ENCODE measurements around the gene OR2Z1. TPM values are rescaled to one million over a fixed set of nuclear protein-coding genes. Genes with fewer than 3 reads are reported as not detected.
"Not testable (repeated sequence)": the region's sequence is repeated elsewhere in the genome, so short reads cannot be mapped to it uniquely, and the experiment has no call there.

OR2Z1 gene
- total and polyA plus RNA-seq, 2 experiments from 2014 or later: not detected

- not testable (repeated sequence) for H3K27me3 ChIP-seq (ENCODE audit: insufficient read depth); ATAC-seq; H4K20me1 ChIP-seq (replicated peaks; ENCODE audit: insufficient read depth); H3K36me3 ChIP-seq (ENCODE audit: insufficient read depth); H2AFZ ChIP-seq; H3K4me2 ChIP-seq; H3K27ac ChIP-seq (ENCODE audit: low read depth); H3K4me3 ChIP-seq; H3K4me1 ChIP-seq (ENCODE audit: insufficient read depth); H3K27me3 Mint-ChIP-seq (ENCODE audit: insufficient read depth, low read depth, poor library complexity); H3K79me2 ChIP-seq (replicated peaks; ENCODE audit: insufficient read depth); H3K4me1 Mint-ChIP-seq; H3K36me3 Mint-ChIP-seq (ENCODE audit: low read depth); H3F3A ChIP-seq (replicated peaks; ENCODE audit: low read depth); H3K9me2 ChIP-seq (ENCODE audit: insufficient read depth); H3K4me3 Mint-ChIP-seq; DNase-seq (ENCODE audit: low spot score); H3K27ac Mint-ChIP-seq
- H3K9me3 Mint-ChIP-seq: peaks cover 10% of the 10 kb centered on the region
Observed at GRCh38 chr19:8769265-8769664, 47.8 kb downstream of the OR2Z1 start.

DNA sequence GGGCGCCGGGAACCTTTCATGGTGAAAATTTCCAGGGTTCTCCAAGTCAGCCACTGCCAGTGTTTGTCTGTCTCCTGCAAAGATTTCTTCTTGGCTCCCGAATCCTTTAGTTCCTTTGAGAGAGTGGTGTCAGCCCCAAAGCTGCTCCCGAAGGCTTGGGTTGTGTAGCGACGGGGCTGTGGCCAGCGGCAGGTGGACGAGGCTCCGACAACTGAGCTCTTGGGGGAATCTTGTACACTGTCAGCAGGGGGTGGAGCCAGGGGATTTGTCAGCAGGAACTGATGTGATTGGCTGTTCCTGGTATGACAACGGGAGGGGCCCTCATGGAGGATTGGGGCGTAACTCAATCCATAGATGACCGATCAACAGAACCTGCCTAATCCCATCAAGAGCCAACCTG is 52.2 kb downstream of the OR2Z1 start:
- H3K27me3 Mint-ChIP-seq (ENCODE audit: insufficient read depth, low read depth, poor library complexity); H3K36me3 ChIP-seq (ENCODE audit: insufficient read depth); H3K4me1 Mint-ChIP-seq: not testable (repeated sequence)

More for the DNA sequence above, 52.2 kb downstream of the OR2Z1 start:
- H3K4me2 ChIP-seq; H3K4me3 Mint-ChIP-seq; H3K79me2 ChIP-seq (replicated peaks; ENCODE audit: insufficient read depth); H3K27me3 ChIP-seq (ENCODE audit: insufficient read depth); H3F3A ChIP-seq (replicated peaks; ENCODE audit: low read depth); H2AFZ ChIP-seq; H4K20me1 ChIP-seq (replicated peaks; ENCODE audit: insufficient read depth); H3K4me3 ChIP-seq; H3K4me1 ChIP-seq (ENCODE audit: insufficient read depth); ATAC-seq; H3K36me3 Mint-ChIP-seq (ENCODE audit: low read depth); H3K27ac Mint-ChIP-seq; DNase-seq (ENCODE audit: low spot score); H3K27ac ChIP-seq (ENCODE audit: low read depth); H3K9me3 Mint-ChIP-seq; H3K9me2 ChIP-seq (ENCODE audit: insufficient read depth): not testable (repeated sequence)

Small RNA genes within 50 kb of the gene (small RNA-seq; reads per million reads assigned to genes)
- gene AC012616.1 (ENCODE audit: low replicate concordance): not detected

Other genes with a start within 250 kb of the OR2Z1 start
- 0.07 and 0.31 TPM in 2 replicates for gene PRAM1, start 219.0 kb upstream of the OR2Z1 start, total RNA-seq (2014; rRNA removed; shearing (Covaris generic))
- 0.54 TPM in 1 of 2 replicates, not detected in the other for gene PRAM1, start 219.0 kb upstream of the OR2Z1 start, polyA plus RNA-seq (2016; fragmentation: Nextera tagmentation; extraction: Ambion mirVana)
- 29.2 and 45.0 TPM in 2 replicates for gene ZNF414, start 207.5 kb upstream of the OR2Z1 start, total RNA-seq (2014; rRNA removed; shearing (Covaris generic))
- gene ZNF414, start 207.5 kb upstream of the OR2Z1 start, polyA plus RNA-seq (2016; fragmentation: Nextera tagmentation; extraction: Ambion mirVana): 27.4 and 31.6 TPM in 2 replicates
- 3.8 and 3.9 TPM in 2 replicates for gene MYO1F, start 144.2 kb upstream of the OR2Z1 start, total RNA-seq (2014; rRNA removed; shearing (Covaris generic))
- 5.7 and 7.1 TPM in 2 replicates for gene MYO1F, start 144.2 kb upstream of the OR2Z1 start, polyA plus RNA-seq (2016; fragmentation: Nextera tagmentation; extraction: Ambion mirVana)
- 25.9 and 29.0 TPM in 2 replicates for gene ADAMTS10, start 110.9 kb upstream of the OR2Z1 start, total RNA-seq (2014; rRNA removed; shearing (Covaris generic))
- gene ADAMTS10, start 110.9 kb upstream of the OR2Z1 start, polyA plus RNA-seq (2016; fragmentation: Nextera tagmentation; extraction: Ambion mirVana): 4.8 and 5.0 TPM in 2 replicates
- not detected in 2 replicates for gene NFILZ, start 91.0 kb upstream of the OR2Z1 start, total RNA-seq (2014; rRNA removed; shearing (Covaris generic))
- not detected in 2 replicates for gene NFILZ, start 91.0 kb upstream of the OR2Z1 start, polyA plus RNA-seq (2016; fragmentation: Nextera tagmentation; extraction: Ambion mirVana)
- gene ACTL9, start 22.8 kb upstream of the OR2Z1 start, total RNA-seq (2014; rRNA removed; shearing (Covaris generic)): not detected in 2 replicates
- gene ACTL9, start 22.8 kb upstream of the OR2Z1 start, polyA plus RNA-seq (2016; fragmentation: Nextera tagmentation; extraction: Ambion mirVana): not detected in 2 replicates
- 5.7 and 11.1 TPM in 2 replicates for gene ZNF558, start 110.7 kb downstream of the OR2Z1 start, total RNA-seq (2014; rRNA removed; shearing (Covaris generic))
- gene ZNF558, start 110.7 kb downstream of the OR2Z1 start, polyA plus RNA-seq (2016; fragmentation: Nextera tagmentation; extraction: Ambion mirVana): 2.2 and 3.5 TPM in 2 replicates
- not detected in 2 replicates for gene MBD3L1, start 110.7 kb downstream of the OR2Z1 start, total RNA-seq (2014; rRNA removed; shearing (Covaris generic))
- gene MBD3L1, start 110.7 kb downstream of the OR2Z1 start, polyA plus RNA-seq (2016; fragmentation: Nextera tagmentation; extraction: Ambion mirVana): not detected in 2 replicates